ENCODE measurements around the gene PPP6R1.

DNA sequence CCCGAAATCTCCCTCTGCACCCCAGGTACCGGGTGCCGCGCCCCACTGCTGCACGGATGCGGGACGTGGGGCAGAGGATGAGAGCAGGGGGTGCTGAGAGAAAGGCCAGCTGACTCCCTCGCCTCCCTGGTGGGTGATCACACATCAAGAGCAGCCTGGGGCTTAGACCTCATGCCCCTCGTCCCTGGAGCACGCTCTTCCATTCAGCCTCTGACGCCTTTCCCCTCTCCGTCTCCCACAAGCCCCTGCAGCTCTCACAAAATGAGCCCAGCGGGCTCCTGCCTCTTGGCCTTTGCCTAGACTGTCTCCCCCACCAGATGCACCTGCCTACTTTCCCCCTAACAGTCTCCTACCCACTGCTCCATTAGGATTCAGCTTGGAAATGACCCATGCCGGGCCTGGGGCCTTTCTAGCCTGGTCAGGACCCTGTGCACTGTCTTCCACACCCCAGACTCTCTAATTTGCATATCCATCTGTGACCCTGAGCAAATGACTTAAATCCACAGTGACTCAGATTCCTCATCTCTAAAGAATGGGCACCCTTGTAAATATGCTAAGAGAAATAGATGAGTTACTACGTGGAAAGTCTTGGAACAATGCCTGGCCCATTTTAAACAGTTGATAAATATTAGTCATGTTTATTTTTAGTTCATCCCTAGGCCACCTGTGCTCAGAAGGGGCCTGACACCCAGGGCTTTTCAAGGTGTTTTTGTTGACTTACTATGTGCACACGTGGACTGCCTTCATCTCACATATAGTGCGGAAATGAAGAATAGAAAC, 48.9 kb downstream of the PPP6R1 start:
- TF ChIP-seq ZFX (IDR thresholded peaks at IDR 0.05) (no peak), RAD21 (IDR thresholded peaks at IDR 0.05; ENCODE audit: low read depth) (no peak)
